HepG2 (cell line): ENCODE data around the gene HLA-B.

Source experiments
- ARNT2 ChIP-seq: sonication (generic); formaldehyde crosslinking; IDR thresholded peaks from 2 replicates; pipeline ENCODE4 v1.8.0; 2022; ENCODE audit warnings: mild to moderate bottlenecking, low read depth, missing genetic modification reagents, moderate library complexity
- CREB1 ChIP-seq, 2 experiments: fragments of 450-650 bp in 1 of 2; IDR thresholded peaks; 2 replicates each; pipeline ENCODE4 v1.6.1; 2016 to 2017; ENCODE audit warnings: control low read depth in 1 of 2, mild to moderate bottlenecking in 1 of 2, missing compliant biosample characterization in 1 of 2, missing genetic modification characterization in 1 of 2
- GABPA ChIP-seq, 2 experiments: IDR thresholded peaks; 2 replicates each; pipeline ENCODE4 v1.6.1; 2011 to 2016; ENCODE audit warnings: low read depth in 2 of 2, low read length in 1 of 2, missing biosample characterization in 1 of 2, missing genetic modification characterization in 1 of 2
- HNRNPUL1 ChIP-seq: fragments of 200-400 bp; formaldehyde crosslinking; IDR thresholded peaks from 2 replicates; pipeline ENCODE4 v1.6.1; 2017; ENCODE audit warnings: low read depth, mild to moderate bottlenecking, low read length, moderate library complexity
- NR2C2 ChIP-seq: sonication (generic); formaldehyde crosslinking; IDR thresholded peaks from 2 replicates; pipeline ENCODE4 v1.4.0; 2020; ENCODE audit warnings: missing genetic modification reagents, mild to moderate bottlenecking, moderate library complexity, borderline replicate concordance
- RAD21 ChIP-seq: fragments of 450-650 bp; formaldehyde crosslinking; IDR thresholded peaks from 2 replicates; pipeline ENCODE4 v1.5.0; 2020; ENCODE audit warnings: mild to moderate bottlenecking
- RBAK ChIP-seq: sonication (generic); formaldehyde crosslinking; IDR thresholded peaks from 2 replicates; pipeline ENCODE4 v1.5.1; 2020; ENCODE audit warnings: mild to moderate bottlenecking, missing genetic modification reagents
- ZBTB21 ChIP-seq: sonication (generic); formaldehyde crosslinking; IDR thresholded peaks from 2 replicates; pipeline ENCODE4 v1.4.0; 2020; ENCODE audit warnings: missing genetic modification reagents
- TF ChIP-seq, protein P1 (sequence below): IDR thresholded peaks from 2 replicates; pipeline ENCODE4 v1.6.1; 2016

DNA sequence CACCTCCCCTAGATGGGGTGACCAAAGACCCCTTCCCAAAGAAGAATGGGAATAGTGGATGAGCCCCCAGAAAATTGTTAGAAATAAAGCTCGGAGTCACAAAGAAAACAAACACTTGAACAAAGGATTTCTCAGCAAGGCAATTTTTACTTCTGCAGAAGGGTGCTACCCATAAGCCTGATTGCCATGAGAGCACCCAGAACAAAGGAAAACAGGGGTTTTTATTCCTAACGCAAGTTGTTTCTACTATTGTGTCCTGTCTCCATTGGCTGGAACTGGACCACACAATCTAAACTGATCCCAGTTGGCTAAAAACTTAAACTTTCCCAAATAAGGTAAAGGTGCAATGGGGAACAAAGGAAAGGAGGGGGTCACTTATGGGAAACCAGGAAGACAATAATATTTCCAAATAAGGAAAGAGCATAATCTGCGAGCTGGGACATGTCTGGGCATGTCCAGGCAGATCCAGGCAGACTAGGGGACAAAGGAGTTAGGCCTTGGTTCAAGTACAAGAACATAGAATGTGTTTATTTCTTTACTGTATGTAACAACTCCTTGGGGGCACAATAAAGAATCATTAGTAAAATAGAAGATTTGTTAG, 20.0 kb downstream of the HLA-B start:
- TF ChIP-seq ZBTB21 (no peak), CREB1 (IDR thresholded peaks at IDR 0.05) (no peak), CREB1 (CRISPR knock-in tag; IDR thresholded peaks at IDR 0.05) (no peak), HNRNPUL1 (no peak), ARNT2 (CRISPR knock-in tag) (no peak), RBAK (no peak), GABPA (IDR thresholded peaks at IDR 0.05; ENCODE audit: low read depth, low read length) (no peak), GABPA (CRISPR knock-in tag; IDR thresholded peaks at IDR 0.05; ENCODE audit: low read depth) (no peak), RAD21 (no peak), NR2C2 (CRISPR knock-in tag) (no peak)
- TF ChIP-seq, protein P1, sequence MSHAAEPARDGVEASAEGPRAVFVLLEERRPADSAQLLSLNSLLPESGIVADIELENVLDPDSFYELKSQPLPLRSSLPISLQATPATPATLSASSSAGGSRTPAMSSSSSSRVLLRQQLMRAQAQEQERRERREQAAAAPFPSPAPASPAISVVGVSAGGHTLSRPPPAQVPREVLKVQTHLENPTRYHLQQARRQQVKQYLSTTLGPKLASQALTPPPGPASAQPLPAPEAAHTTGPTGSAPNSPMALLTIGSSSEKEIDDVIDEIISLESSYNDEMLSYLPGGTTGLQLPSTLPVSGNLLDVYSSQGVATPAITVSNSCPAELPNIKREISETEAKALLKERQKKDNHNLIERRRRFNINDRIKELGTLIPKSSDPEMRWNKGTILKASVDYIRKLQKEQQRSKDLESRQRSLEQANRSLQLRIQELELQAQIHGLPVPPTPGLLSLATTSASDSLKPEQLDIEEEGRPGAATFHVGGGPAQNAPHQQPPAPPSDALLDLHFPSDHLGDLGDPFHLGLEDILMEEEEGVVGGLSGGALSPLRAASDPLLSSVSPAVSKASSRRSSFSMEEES (CRISPR knock-in tag) = no peak
